Measurements from ENCODE around the gene ITPR3. TPM values are rescaled to one million over a fixed set of nuclear protein-coding genes. Genes with fewer than 3 reads are reported as not detected.

ITPR3 gene
- total and polyA plus RNA-seq, 2 of the 13 experiments (the other 11 are each of a cell fraction or from before 2014, with no cell fraction given), result 3.8 to 21.4 TPM

- no peak for TF ChIP-seq CREB3 (CRISPR knock-in tag; IDR thresholded peaks at IDR 0.05)
- TF ChIP-seq RFXAP (CRISPR knock-in tag; IDR thresholded peaks at IDR 0.05; ENCODE audit: borderline replicate concordance), result peak; percentile 39; the same call in 1 of the 2 replicates
- peak; percentile 80 for TF ChIP-seq GABPA (IDR thresholded peaks at IDR 0.05; ENCODE audit: low read depth, low read length)
- peak; percentile 95 for TF ChIP-seq GABPA (CRISPR knock-in tag; IDR thresholded peaks at IDR 0.05; ENCODE audit: low read depth)
- TF ChIP-seq TSC22D2 (CRISPR knock-in tag; IDR thresholded peaks at IDR 0.05; ENCODE audit: borderline replicate concordance), result 0 out of 2 replicates have a peak, but pooled peaks have one; percentile 42
- peak; percentile 27; the same call in 1 of the 2 replicates for TF ChIP-seq THRA (CRISPR knock-in tag; IDR thresholded peaks at IDR 0.05; ENCODE audit: borderline replicate concordance)
- no peak for TF ChIP-seq RFX5 (IDR thresholded peaks at IDR 0.05; ENCODE audit: low read depth, low read length)
- 0 out of 4 replicates have a peak, but pooled peaks of 1 of the 2 experiments have one; percentile 7 for TF ChIP-seq ATF4 (CRISPR knock-in tag; IDR thresholded peaks at IDR 0.05)
- TF ChIP-seq ATF3 (CRISPR knock-in tag; IDR thresholded peaks at IDR 0.05), result no peak
- TF ChIP-seq ESRRA (CRISPR knock-in tag; IDR thresholded peaks at IDR 0.05; ENCODE audit: low read depth), result peak; percentile 66
- 0 out of 2 replicates have a peak, but pooled peaks have one; percentile 64 for TF ChIP-seq ZBED4 (CRISPR knock-in tag; IDR thresholded peaks at IDR 0.05; ENCODE audit: borderline replicate concordance)
- no peak for TF ChIP-seq E2F1 (CRISPR knock-in tag; IDR thresholded peaks at IDR 0.05)
- no peak for TF ChIP-seq ZUFSP (CRISPR knock-in tag; IDR thresholded peaks at IDR 0.05; ENCODE audit: borderline replicate concordance)
- TF ChIP-seq ZNF20 (CRISPR knock-in tag; IDR thresholded peaks at IDR 0.05), result no peak
- TF ChIP-seq ZNF83 (CRISPR knock-in tag; IDR thresholded peaks at IDR 0.05; ENCODE audit: borderline replicate concordance), result no peak
- TF ChIP-seq HNRNPLL (IDR thresholded peaks at IDR 0.05; ENCODE audit: low read depth, low read length, poor library complexity, severe bottlenecking), result peak; percentile 45
These were observed 41.1 kb upstream of the ITPR3 start, which contains the start of gene BAK1 (continued) for GRCh38 chr6:33579828-33580714.

Measured in HepG2 (cell line).